OCI-LY7 (cell line): ENCODE data around the gene CEP112.

Source experiments
- EZH2phosphoT487 ChIP-seq: fragments of 200-600 bp; sonication (generic); IDR thresholded peaks from 2 replicates; pipeline ENCODE4 v1.6.1; 2018; ENCODE audit warnings: low read depth, borderline replicate concordance, mild to moderate bottlenecking, mixed run types, antibody characterized with exemption, low read length, moderate library complexity, mixed read lengths
- TF ChIP-seq, protein P1 (sequence below): fragments of 200-600 bp; sonication (generic); conservative IDR thresholded peaks from 2 replicates; pipeline ENCODE4 v1.5.1; 2014; ENCODE audit warnings: mild to moderate bottlenecking, antibody characterized with exemption, low read length, moderate library complexity, mixed read lengths

DNA sequence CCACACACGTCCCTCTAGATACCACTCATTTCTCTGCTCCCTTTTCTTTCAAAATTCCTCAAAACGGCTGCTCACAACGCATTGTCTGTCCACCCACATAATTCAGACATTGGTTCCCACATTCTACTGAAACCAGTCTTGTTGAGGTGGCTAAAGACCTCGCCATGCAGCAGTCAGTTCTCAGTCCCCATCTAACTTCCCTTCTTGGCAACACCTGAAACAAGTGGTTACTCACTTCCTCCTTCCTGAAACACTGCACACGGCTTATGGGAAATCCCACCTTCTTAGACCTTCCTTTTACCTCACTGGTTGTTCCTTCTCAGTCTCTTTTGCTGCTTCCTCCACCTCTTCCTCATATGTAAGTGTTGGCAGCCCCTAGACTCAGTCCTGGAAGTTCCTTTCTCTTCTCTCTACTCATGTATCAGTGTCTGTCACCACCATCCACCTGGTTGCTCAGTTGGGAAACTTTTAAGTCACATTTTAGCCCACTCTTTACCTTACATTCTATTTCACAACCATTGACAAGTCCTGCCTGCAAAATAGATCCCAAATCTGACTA, 277.1 kb downstream of the CEP112 start:
- TF ChIP-seq, protein P1, sequence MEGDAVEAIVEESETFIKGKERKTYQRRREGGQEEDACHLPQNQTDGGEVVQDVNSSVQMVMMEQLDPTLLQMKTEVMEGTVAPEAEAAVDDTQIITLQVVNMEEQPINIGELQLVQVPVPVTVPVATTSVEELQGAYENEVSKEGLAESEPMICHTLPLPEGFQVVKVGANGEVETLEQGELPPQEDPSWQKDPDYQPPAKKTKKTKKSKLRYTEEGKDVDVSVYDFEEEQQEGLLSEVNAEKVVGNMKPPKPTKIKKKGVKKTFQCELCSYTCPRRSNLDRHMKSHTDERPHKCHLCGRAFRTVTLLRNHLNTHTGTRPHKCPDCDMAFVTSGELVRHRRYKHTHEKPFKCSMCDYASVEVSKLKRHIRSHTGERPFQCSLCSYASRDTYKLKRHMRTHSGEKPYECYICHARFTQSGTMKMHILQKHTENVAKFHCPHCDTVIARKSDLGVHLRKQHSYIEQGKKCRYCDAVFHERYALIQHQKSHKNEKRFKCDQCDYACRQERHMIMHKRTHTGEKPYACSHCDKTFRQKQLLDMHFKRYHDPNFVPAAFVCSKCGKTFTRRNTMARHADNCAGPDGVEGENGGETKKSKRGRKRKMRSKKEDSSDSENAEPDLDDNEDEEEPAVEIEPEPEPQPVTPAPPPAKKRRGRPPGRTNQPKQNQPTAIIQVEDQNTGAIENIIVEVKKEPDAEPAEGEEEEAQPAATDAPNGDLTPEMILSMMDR = no peak
- TF ChIP-seq EZH2phosphoT487 = no peak
